ENCODE results near the gene VAV3.

Gene VAV3

GRCh38 chr1:107883562-107883961 is 81.4 kb downstream of the VAV3 start:
- no peak for DNase-seq

- DNase-seq, result no peak
Observed at GRCh38 chr1:107879927-107880326, 85.1 kb downstream of the VAV3 start.

- DNase-seq, result no peak
Observed at GRCh38 chr1:107879346-107879745, 85.6 kb downstream of the VAV3 start.

GRCh38 chr1:107877745-107878144 is 87.2 kb downstream of the VAV3 start:
- no peak for DNase-seq

- no peak for DNase-seq
Observed at GRCh38 chr1:107877092-107877491, 87.9 kb downstream of the VAV3 start.

- no peak for DNase-seq
Observed at GRCh38 chr1:107875689-107876088, 89.3 kb downstream of the VAV3 start.

- no peak for DNase-seq
Observed at GRCh38 chr1:107874221-107874620, 90.8 kb downstream of the VAV3 start.

- no peak for DNase-seq
Observed at GRCh38 chr1:107871687-107872395, 93.1 kb downstream of the VAV3 start.

- DNase-seq, result no peak
Observed at GRCh38 chr1:107871259-107871658, 93.7 kb downstream of the VAV3 start.

GRCh38 chr1:107870696-107871095 is 94.3 kb downstream of the VAV3 start:
- DNase-seq, result no peak

GRCh38 chr1:107867897-107868296 is 97.1 kb downstream of the VAV3 start:
- DNase-seq, result no peak

- no peak for DNase-seq
Observed at GRCh38 chr1:107867422-107867821, 97.6 kb downstream of the VAV3 start.

- no peak for DNase-seq
Observed at GRCh38 chr1:107866870-107867269, 98.1 kb downstream of the VAV3 start.

- DNase-seq, result no peak
Observed at GRCh38 chr1:107865627-107866026, 99.4 kb downstream of the VAV3 start.

GRCh38 chr1:107863342-107863741 is 101.6 kb downstream of the VAV3 start:
- DNase-seq, result no peak

- no peak for DNase-seq
Observed at GRCh38 chr1:107862064-107862463, 102.9 kb downstream of the VAV3 start.

GRCh38 chr1:107858323-107858722 is 106.7 kb downstream of the VAV3 start:
- DNase-seq, result no peak

- DNase-seq, result no peak
Observed at GRCh38 chr1:107851418-107851817, 113.6 kb downstream of the VAV3 start.

GRCh38 chr1:107844541-107845194 is 120.3 kb downstream of the VAV3 start:
- peak; percentile 39 for DNase-seq

GRCh38 chr1:107843989-107844388 is 121.0 kb downstream of the VAV3 start:
- DNase-seq, result no peak

- DNase-seq, result no peak
Observed at GRCh38 chr1:107842241-107842640, 122.7 kb downstream of the VAV3 start.

- DNase-seq, result no peak
Observed at GRCh38 chr1:107840725-107841124, 124.3 kb downstream of the VAV3 start.

- DNase-seq, result no peak
Observed at GRCh38 chr1:107838056-107838455, 126.9 kb downstream of the VAV3 start.

- no peak for DNase-seq
Observed at GRCh38 chr1:107835151-107835670, 129.8 kb downstream of the VAV3 start.

- no peak for DNase-seq
Observed at GRCh38 chr1:107833061-107833460, 131.9 kb downstream of the VAV3 start.

Data from femur (tissue), 1 donor.